SU-DHL-6 (cell line): ENCODE measurements around the gene CLHC1.
"Not testable (repeated sequence)": the region's sequence is repeated elsewhere in the genome, so short reads cannot be mapped to it uniquely, and the experiment has no call there.

Experiments
- H2AFZ ChIP-seq: fragments of 200-600 bp; sonication (generic); 2 replicates; pipeline ENCODE4 v1.6.1; 2014; ENCODE audit warnings: low read depth, mild to moderate bottlenecking, moderate library complexity, mixed read lengths, antibody characterized with exemption, low read length; ENCODE audit not compliant: severe bottlenecking
- H3F3A ChIP-seq: fragments of 200-600 bp; shearing (Covaris generic); 2 replicates; pipeline ENCODE4 v1.6.0; 2016; ENCODE audit warnings: antibody characterized with exemption, mild to moderate bottlenecking; ENCODE audit not compliant: insufficient read depth
- H3K27ac ChIP-seq: fragments of 200-600 bp; sonication (generic); 2 replicates; pipeline ENCODE4 v1.5.1; 2016; ENCODE audit warnings: low read depth, mild to moderate bottlenecking, low read length, moderate library complexity, mixed read lengths
- H3K27me3 ChIP-seq: fragments of 200-600 bp; sonication (generic), shearing (Covaris generic); 2 replicates; pipeline ENCODE4 v1.6.0; 2014; ENCODE audit warnings: mild to moderate bottlenecking, low read length
- H3K36me3 ChIP-seq: fragments of 200-600 bp; sonication (generic); 2 replicates; pipeline ENCODE4 v1.6.1; 2014; ENCODE audit warnings: mild to moderate bottlenecking, low read length, mixed read lengths
- H3K4me2 ChIP-seq: fragments of 300-600, 200-600 bp; shearing (Covaris generic), sonication (generic); 2 replicates; pipeline ENCODE4 v1.6.0; 2014; ENCODE audit warnings: low read length, low read depth, mild to moderate bottlenecking; ENCODE audit not compliant: poor library complexity, severe bottlenecking
- H3K4me3 ChIP-seq: fragments of 200-600 bp; sonication (generic); 2 replicates; pipeline ENCODE4 v1.5.1; 2014; ENCODE audit warnings: antibody characterized with exemption, low read length, mild to moderate bottlenecking, mixed read lengths; ENCODE audit not compliant: insufficient read depth, poor library complexity, severe bottlenecking
- H3K79me2 ChIP-seq: fragments of 200-600 bp; sonication (generic); 2 replicates; pipeline ENCODE4 v1.6.1; 2014; ENCODE audit warnings: mild to moderate bottlenecking, low read length, moderate library complexity; ENCODE audit not compliant: insufficient read depth
- H3K9ac ChIP-seq: fragments of 200-600 bp; sonication (generic); 2 replicates; pipeline ENCODE4 v1.7.0; 2014; ENCODE audit warnings: mild to moderate bottlenecking, low read length
- H3K9me2 ChIP-seq: fragments of 200-600 bp; sonication (generic); replicated peaks from 2 replicates; pipeline ENCODE4 v1.6.1; 2014; ENCODE audit warnings: low read length; ENCODE audit not compliant: insufficient read depth
- H3K9me3 ChIP-seq: fragments of 200-600 bp; sonication (generic); 2 replicates; pipeline ENCODE4 v1.6.1; 2014; ENCODE audit warnings: low read length, mixed read lengths; ENCODE audit not compliant: insufficient read depth
- H4K20me1 ChIP-seq: fragments of 200-600 bp; sonication (generic); 2 replicates; pipeline ENCODE4 v1.6.1; 2014; ENCODE audit warnings: low read depth, mild to moderate bottlenecking, antibody characterized with exemption, low read length, moderate library complexity, mixed read lengths
- CTCF ChIP-seq: fragments of 200-600 bp; sonication (generic); IDR thresholded peaks from one replicate; pipeline ENCODE4 v1.5.1; 2017; ENCODE audit warnings: antibody characterized with exemption, mild to moderate bottlenecking, low read length, moderate library complexity; ENCODE audit not compliant: insufficient read depth, poor library complexity, severe bottlenecking
- EZH2phosphoT487 ChIP-seq: fragments of 200-600 bp; sonication (generic), shearing (Covaris generic); conservative IDR thresholded peaks from 2 replicates; pipeline ENCODE4 v1.6.1; 2018; ENCODE audit warnings: mild to moderate bottlenecking, antibody characterized with exemption, low read length, moderate library complexity, mixed read lengths

The CLHC1 gene

GRCh38 chr2:55230551-55230950 lies 1.5 kb downstream of the CLHC1 start:
- H3K4me3 ChIP-seq = no peak overlapping the region
- peaks cover 4% of the 10 kb centered on the region; the same call in 1 of the 2 replicates for H4K20me1 ChIP-seq
- H3K9ac ChIP-seq = no peak overlapping the region
- no peak overlapping the region for H3K27ac ChIP-seq
- no peak for TF ChIP-seq EZH2phosphoT487
- TF ChIP-seq CTCF = no peak
- peaks cover 23% of the 10 kb centered on the region for H3K36me3 ChIP-seq
- no peak overlapping the region for H3K4me2 ChIP-seq
- no peaks in the 10 kb centered on the region for H3K9me3 ChIP-seq
- H3K79me2 ChIP-seq = peaks cover 45% of the 10 kb centered on the region
- no peak overlapping the region for H2AFZ ChIP-seq
- H3K27me3 ChIP-seq = no peaks in the 10 kb centered on the region
- H3K9me2 ChIP-seq = no peaks in the 10 kb centered on the region
- H3F3A ChIP-seq = peaks cover 35% of the 10 kb centered on the region

- H3K4me2 ChIP-seq = no peak overlapping the region
- H3K4me3 ChIP-seq = no peak overlapping the region
- H2AFZ ChIP-seq = no peak overlapping the region
- TF ChIP-seq CTCF (no peak), EZH2phosphoT487 (no peak)
- H3K9me2 ChIP-seq = no peaks in the 10 kb centered on the region
- H3K79me2 ChIP-seq = peaks cover 39% of the 10 kb centered on the region
- peaks cover 11% of the 10 kb centered on the region for H3K36me3 ChIP-seq
- peaks cover 26% of the 10 kb centered on the region for H3F3A ChIP-seq
- H3K9ac ChIP-seq = no peak overlapping the region
- peaks cover under 1% of the 10 kb centered on the region; the same call in 1 of the 2 replicates for H4K20me1 ChIP-seq
- H3K9me3 ChIP-seq = no peaks in the 10 kb centered on the region
- no peak overlapping the region for H3K27ac ChIP-seq
- H3K27me3 ChIP-seq = no peaks in the 10 kb centered on the region
Measured at GRCh38 chr2:55229221-55229620, 2.9 kb downstream of the CLHC1 start.

GRCh38 chr2:55228226-55228563 lies 3.9 kb downstream of the CLHC1 start:
- TF ChIP-seq CTCF (no peak), EZH2phosphoT487 (no peak)
- Histone ChIP-seq H3K79me2 (peaks cover 28% of the 10 kb centered on the region), H4K20me1 (no peaks in the 10 kb centered on the region), H2AFZ (no peak overlapping the region), H3K36me3 (peaks cover under 1% of the 10 kb centered on the region; the same call in 1 of the 2 replicates), H3K27me3 (no peaks in the 10 kb centered on the region), H3K9ac (no peak overlapping the region), H3K9me2 (no peaks in the 10 kb centered on the region), H3F3A (peaks cover 21% of the 10 kb centered on the region), H3K27ac (no peak overlapping the region), H3K4me2 (peak overlapping the region; percentile 24), H3K9me3 (no peaks in the 10 kb centered on the region), H3K4me3 (no peak overlapping the region)

GRCh38 chr2:55227437-55228225 lies 4.5 kb downstream of the CLHC1 start:
- not testable (repeated sequence) for H3K9ac ChIP-seq, H3K36me3 ChIP-seq, H3K9me2 ChIP-seq, H3K4me3 ChIP-seq, H4K20me1 ChIP-seq, H3K9me3 ChIP-seq, H3K27ac ChIP-seq, H2AFZ ChIP-seq, H3K27me3 ChIP-seq
- Histone ChIP-seq H3K4me2 (peak overlapping the region; percentile 24), H3K79me2 (peaks cover 23% of the 10 kb centered on the region), H3F3A (peaks cover 18% of the 10 kb centered on the region)
